Lung (tissue), 12 donors: ENCODE results near the gene CYP24A1. TPM values are rescaled to one million over a fixed set of nuclear protein-coding genes. Genes with fewer than 3 reads are reported as not detected.

Source experiments
- ATAC-seq: fragments of 200-7000 bp; cut with Tn5 transposase; one replicate; pipeline ENCODE4 v1.9.1; 2020; ENCODE audit warnings: moderate number of reproducible peaks; ENCODE audit not compliant: insufficient read depth, low FRiP score
- DNase-seq, 3 donors: peaks; one replicate each; pipeline ENCODE4 v3.0.0-alpha.2; 2013 to 2017
- H3K27ac ChIP-seq, 2 donors: one replicate each; pipeline ENCODE4 v1.5.1; 2013; ENCODE audit warnings: mild to moderate bottlenecking in 2 of 2, moderate library complexity in 2 of 2, control low read depth in 1 of 2, inconsistent platforms in 1 of 2, low read depth in 1 of 2, low read length in 1 of 2
- H3K27me3 ChIP-seq, 3 donors: one replicate each; pipeline ENCODE4 v1.5.1; 2013; ENCODE audit warnings: low read length in 2 of 3; ENCODE audit not compliant: control insufficient read depth in 3 of 3, insufficient read depth in 3 of 3
- H3K36me3 ChIP-seq, 4 donors: one replicate each; pipeline ENCODE4 v1.5.1; 2013; ENCODE audit warnings: low read length in 4 of 4, mild to moderate bottlenecking in 1 of 4, moderate library complexity in 1 of 4; ENCODE audit not compliant: control insufficient read depth in 4 of 4, insufficient read depth in 4 of 4
- H3K4me1 ChIP-seq, 5 donors: one replicate each; pipeline ENCODE4 v1.5.1; 2013; ENCODE audit warnings: low read length in 5 of 5, mild to moderate bottlenecking in 2 of 5, moderate library complexity in 1 of 5; ENCODE audit not compliant: control insufficient read depth in 5 of 5, insufficient read depth in 5 of 5
- H3K4me3 ChIP-seq: one replicate; pipeline ENCODE4 v1.5.1; 2013; ENCODE audit warnings: mild to moderate bottlenecking, control low read depth, moderate library complexity
- H3K9ac ChIP-seq, 2 donors: one replicate each; pipeline ENCODE4 v1.5.1; 2013; ENCODE audit warnings: low read length in 2 of 2, control low read depth in 1 of 2; ENCODE audit not compliant: insufficient read depth in 1 of 2
- H3K9me3 ChIP-seq, 4 donors: one replicate each; pipeline ENCODE4 v1.5.1; 2013; ENCODE audit warnings: low read length in 3 of 4, mild to moderate bottlenecking in 1 of 4, moderate library complexity in 1 of 4; ENCODE audit not compliant: control insufficient read depth in 4 of 4, insufficient read depth in 3 of 4
- CTCF ChIP-seq: IDR thresholded peaks from 2 replicates; pipeline ENCODE4 v1.5.1; 2012; ENCODE audit warnings: mild to moderate bottlenecking; ENCODE audit errors: control extremely low read depth, extremely low read depth
- WGBS, 2 donors: extraction: QIAGEN DNeasy Blood & Tissue Kit; methylation state at CpG; one replicate each; pipeline ENCODE4 v1.1.7; 2013; 5-methylcytosine and 5-hydroxymethylcytosine counted together
- polyA plus RNA-seq, 2 donors: library from polyadenylated mRNA; stranded (reverse); fragments of 200-250 nt; gene quantifications; one replicate each; pipeline ENCODE4 v1.2.1, GENCODE V29; 2013
- total RNA-seq, 2 donors: library from RNA; depleted of rRNA in 1 of 2; stranded (reverse); fragments of >200 nt in 1 of 2; gene quantifications; one replicate each; pipeline ENCODE4 v1.2.1, GENCODE V29; 2014 to 2021
- donor health status: control.
- donor health status: control.
- donor health status: Bipolar disorder and iron deficiency.
- donor health status: healthy.
- donor health status: DM: yes; HTN: yes; CAD: no.

CYP24A1 gene
- total and polyA plus RNA-seq, 4 donors: 0.30 to 5.9 (median 1.1) TPM

- H3K27ac ChIP-seq: no peak overlapping the region
- ATAC-seq: no peak
Observed at GRCh38 chr20:54138427-54138826, 35.4 kb downstream of the CYP24A1 start.

GRCh38 chr20:54137115-54137514, 36.7 kb downstream of the CYP24A1 start:
- Histone ChIP-seq H3K9me3 (no peaks in the 10 kb centered on the region), H3K4me1 (peaks cover 0 to 10% (median 0%) of the 10 kb centered on the region in 5 donors), H3K27ac (no peak overlapping the region), H3K9ac (no peak overlapping the region), H3K4me3 (no peak overlapping the region), H3K36me3 (no peaks in the 10 kb centered on the region), H3K27me3 (no peaks in the 10 kb centered on the region)
- no peak for ATAC-seq
- DNase-seq: no peak
- TF ChIP-seq CTCF: no peak
- WGBS, 2 donors: 66 to 90% methylated on average over 5 of the region's 5 CpGs

More at GRCh38 chr20:54138427-54138826, 35.4 kb downstream of the CYP24A1 start:
- 72 to 87% methylated on average over 2 of the region's 2 CpGs for WGBS, 2 donors
- no peak for TF ChIP-seq CTCF
- H3K4me3 ChIP-seq: no peak overlapping the region
- H3K4me1 ChIP-seq: no peaks in the 10 kb centered on the region
- H3K36me3 ChIP-seq: no peaks in the 10 kb centered on the region
- DNase-seq: no peak
- no peak overlapping the region for H3K9ac ChIP-seq
- H3K9me3 ChIP-seq: no peaks in the 10 kb centered on the region
- no peaks in the 10 kb centered on the region for H3K27me3 ChIP-seq

DNA sequence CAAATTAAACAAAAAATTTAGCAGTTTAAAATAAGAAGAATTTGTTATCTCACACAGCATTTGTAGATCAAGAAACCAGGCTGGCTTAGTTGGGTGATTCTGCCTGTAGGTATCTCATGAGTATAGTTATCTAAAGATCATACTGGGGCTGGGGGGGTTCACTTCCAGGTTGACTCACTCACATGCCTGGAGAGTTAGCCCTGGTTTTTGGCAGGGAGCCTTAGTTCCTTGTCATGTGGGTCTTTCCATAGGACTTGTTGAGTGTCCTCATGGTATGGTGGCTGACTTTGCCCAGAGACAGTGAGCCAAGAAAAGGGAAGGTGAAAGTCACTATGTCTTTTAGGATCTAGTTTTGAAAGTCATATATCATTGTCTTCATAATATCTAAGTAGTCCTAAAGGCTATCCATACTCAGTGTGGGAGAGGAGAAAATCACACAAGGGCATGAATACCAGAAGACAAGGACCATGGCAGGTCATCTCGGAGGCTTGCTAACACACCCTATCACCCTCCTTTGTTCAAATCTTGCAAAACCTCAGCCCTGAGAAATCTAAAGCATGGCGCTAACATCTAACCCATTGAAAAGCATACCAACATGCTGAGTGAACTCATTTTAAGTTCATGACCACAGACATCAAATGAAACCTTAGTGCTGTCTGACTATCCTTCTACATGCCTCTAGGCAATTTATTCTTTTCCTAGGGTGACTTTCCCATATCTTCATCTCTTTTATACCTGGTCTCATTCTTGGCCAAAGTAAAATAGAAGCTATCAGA, 39.2 kb downstream of the CYP24A1 start:
- TF ChIP-seq CTCF: no peak
- ATAC-seq (no peak), DNase-seq (no peak)
- Histone ChIP-seq H3K27ac (no peak overlapping the region), H3K4me1 (peaks cover 0 to 14% (median 3%) of the 10 kb centered on the region in 5 donors), H3K36me3 (no peaks in the 10 kb centered on the region), H3K4me3 (no peak overlapping the region), H3K9me3 (no peaks in the 10 kb centered on the region), H3K27me3 (no peaks in the 10 kb centered on the region), H3K9ac (no peak overlapping the region)
- WGBS, 2 donors: 94 to 96% methylated on average over 2 of the region's 2 CpGs
